HepG2 (cell line): ENCODE data around the gene BCL2L1. TPM values are rescaled to one million over a fixed set of nuclear protein-coding genes. Genes with fewer than 3 reads are reported as not detected.

Experiments used
- BATF2 ChIP-seq: sonication (generic); formaldehyde crosslinking; IDR thresholded peaks from 2 replicates; pipeline ENCODE4 v1.8.0; 2022; ENCODE audit warnings: mild to moderate bottlenecking, missing genetic modification reagents, moderate library complexity
- DBP ChIP-seq: sonication (generic); formaldehyde crosslinking; IDR thresholded peaks from 2 replicates; pipeline ENCODE4 v1.4.0; 2020; ENCODE audit warnings: missing genetic modification reagents; ENCODE audit errors: not compliant biosample characterization
- IRF9 ChIP-seq: sonication (generic); formaldehyde crosslinking; IDR thresholded peaks from 2 replicates; pipeline ENCODE4 v1.8.0; 2022; ENCODE audit warnings: missing genetic modification reagents, mild to moderate bottlenecking, borderline replicate concordance
- KAT2B ChIP-seq: fragments of 150-350 bp; IDR thresholded peaks from 2 replicates; pipeline ENCODE4 v1.6.1; 2014; ENCODE audit warnings: low read depth, low read length, borderline replicate concordance
- NFKBIZ ChIP-seq: IDR thresholded peaks from 2 replicates; pipeline ENCODE4 v1.6.1; 2018; ENCODE audit warnings: missing genetic modification reagents, missing compliant biosample characterization
- PHF5A ChIP-seq: IDR thresholded peaks from one replicate; pipeline ENCODE4 v1.6.1; 2018; ENCODE audit warnings: low read depth, missing genetic modification reagents; ENCODE audit not compliant: unreplicated experiment
- PRDM10 ChIP-seq: sonication (generic); formaldehyde crosslinking; IDR thresholded peaks from 2 replicates; pipeline ENCODE4 v1.4.0; 2020; ENCODE audit warnings: low read depth, missing genetic modification reagents
- RORA ChIP-seq: sonication (generic); formaldehyde crosslinking; IDR thresholded peaks from 2 replicates; pipeline ENCODE4 v1.5.0; 2020; ENCODE audit warnings: mild to moderate bottlenecking, missing genetic modification reagents, moderate library complexity
- SMC3 ChIP-seq: IDR thresholded peaks from 2 replicates; pipeline ENCODE4 v1.6.1; 2011; ENCODE audit warnings: low read length, improper control_type of control experiment
- SNRNP70 ChIP-seq: fragments of 200-400 bp; formaldehyde crosslinking; IDR thresholded peaks from 2 replicates; pipeline ENCODE4 v1.6.1; 2017; ENCODE audit warnings: mild to moderate bottlenecking, low read depth, low read length, moderate library complexity
- TAF1 ChIP-seq: sonication (generic); formaldehyde crosslinking; IDR thresholded peaks from 2 replicates; pipeline ENCODE4 v1.4.0; 2020; ENCODE audit warnings: missing genetic modification reagents
- ZBTB7B ChIP-seq: sonication (generic); formaldehyde crosslinking; IDR thresholded peaks from 2 replicates; pipeline ENCODE4 v1.4.0; 2020; ENCODE audit warnings: missing genetic modification reagents
- ZFP41 ChIP-seq: sonication (generic); formaldehyde crosslinking; IDR thresholded peaks from 2 replicates; pipeline ENCODE4 v1.4.0; 2020; ENCODE audit warnings: mild to moderate bottlenecking, missing genetic modification reagents, borderline replicate concordance
- ZFX ChIP-seq: sonication (generic); formaldehyde crosslinking; IDR thresholded peaks from 2 replicates; pipeline ENCODE4 v1.4.0; 2020; ENCODE audit warnings: mild to moderate bottlenecking, low read depth, missing genetic modification reagents, moderate library complexity
- ZNF619 ChIP-seq: sonication (generic); formaldehyde crosslinking; IDR thresholded peaks from 2 replicates; pipeline ENCODE4 v1.4.0; 2020; ENCODE audit warnings: mild to moderate bottlenecking, missing genetic modification reagents
- ZNF670 ChIP-seq: sonication (generic); formaldehyde crosslinking; IDR thresholded peaks from 2 replicates; pipeline ENCODE4 v1.8.0; 2022; ENCODE audit warnings: mild to moderate bottlenecking, missing genetic modification reagents, borderline replicate concordance
- ZSCAN31 ChIP-seq: sonication (generic); formaldehyde crosslinking; IDR thresholded peaks from 2 replicates; pipeline ENCODE4 v1.5.0; 2020; ENCODE audit warnings: low read depth, mild to moderate bottlenecking, missing genetic modification reagents
- polyA plus RNA-seq, 8 experiments: library from polyadenylated mRNA; depleted of rRNA in 3 of 8; stranded (reverse) in 7 of 8; unstranded in 1 of 8; fragments of >200 nt; fragmentation: Illumina TruSeq in 4 of 8; extraction: Trizol in 4 of 8; gene quantifications; 2 replicates each; pipeline versions ENCODE4 v1.2.1 to v1.2.3, GENCODE V29; 2011 to 2016; ENCODE audit warnings: low read depth in 4 of 8, missing spikeins in 1 of 8, mixed read lengths in 1 of 8; ENCODE audit not compliant: insufficient read depth in 1 of 8
- total RNA-seq, 5 experiments: library from RNA; depleted of rRNA; stranded (reverse); fragments of >200 nt; fragmentation: Illumina TruSeq; extraction: Trizol; gene quantifications; 2 replicates each; pipeline ENCODE4 v1.2.3, GENCODE V29; 2016; ENCODE audit warnings: low read depth in 1 of 5
- TF ChIP-seq, protein P1 (sequence below): sonication (generic); formaldehyde crosslinking; IDR thresholded peaks from 2 replicates; pipeline ENCODE4 v1.8.0; 2022; ENCODE audit warnings: mild to moderate bottlenecking, missing genetic modification reagents, borderline replicate concordance
- TF ChIP-seq, protein P2 (sequence below): IDR thresholded peaks from 2 replicates; pipeline ENCODE4 v1.6.1; 2016; ENCODE audit warnings: low read depth, control low read depth

The BCL2L1 gene
- total and polyA plus RNA-seq, 2 of the 13 experiments (the other 11 are each of a cell fraction or from before 2014, with no cell fraction given) = 164 to 258 TPM

DNA sequence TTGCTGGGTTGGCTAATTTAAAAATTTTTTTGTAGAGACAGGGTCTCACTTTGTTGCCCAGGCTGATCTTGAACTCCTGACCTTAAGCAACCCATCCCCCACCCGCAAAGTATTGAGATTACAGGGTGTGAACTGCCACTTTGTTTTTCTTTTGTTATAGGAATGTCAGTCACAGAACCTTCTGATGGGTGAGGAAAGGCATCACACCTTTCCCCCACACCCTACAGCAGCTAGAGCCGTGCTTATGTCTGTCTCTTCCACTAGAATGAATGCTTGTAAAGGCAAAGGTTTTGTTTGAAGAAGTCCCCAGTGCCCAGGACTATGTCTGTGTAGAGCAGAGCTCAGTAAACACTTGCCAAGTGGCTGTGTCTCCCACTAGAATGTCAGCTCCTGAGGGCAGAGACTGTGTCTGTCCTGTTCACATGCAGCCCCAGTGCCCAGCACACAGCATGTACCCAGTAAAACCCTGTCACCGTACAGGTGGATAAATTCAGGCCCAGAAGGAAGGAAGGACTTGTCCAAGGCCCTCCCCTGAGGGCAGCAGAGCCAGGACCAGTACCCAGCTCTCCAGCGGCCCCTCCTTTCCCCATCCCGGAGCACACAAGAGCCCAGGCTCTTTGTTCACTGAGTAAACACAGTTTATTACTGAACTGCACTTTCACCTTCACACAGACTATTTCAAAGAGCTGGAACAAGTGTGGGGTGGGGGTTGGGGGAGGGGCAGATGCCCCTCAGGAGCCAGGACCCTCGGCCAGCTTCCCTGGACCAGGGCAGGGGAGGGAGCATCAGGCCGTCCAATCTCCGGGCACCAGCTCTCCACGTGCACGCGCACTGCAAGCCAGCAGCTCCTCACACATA, 58.6 kb downstream of the BCL2L1 start (continued):
- TF ChIP-seq ZBTB7B (peak; percentile 99), PRDM10 (CRISPR knock-in tag) (no peak), SMC3 (peak; percentile 21; the same call in 1 of the 2 replicates), BATF2 (CRISPR knock-in tag) (no peak), ZNF619 (no peak), ZNF670 (peak; percentile 29; the same call in 1 of the 2 replicates), TAF1 (peak; percentile 39; the same call in 1 of the 2 replicates), ZSCAN31 (CRISPR knock-in tag) (peak; percentile 38), SNRNP70 (no peak), PHF5A (CRISPR knock-in tag) (no peak), NFKBIZ (CRISPR knock-in tag) (no peak; the same call in none of the 2 replicates), ZFP41 (no peak), ZFX (CRISPR knock-in tag) (peak; percentile 77), IRF9 (CRISPR knock-in tag) (peak; percentile 68; the same call in 1 of the 2 replicates), DBP (CRISPR knock-in tag) (no peak), RORA (CRISPR knock-in tag) (no peak), KAT2B (no peak)
- TF ChIP-seq, protein P1, sequence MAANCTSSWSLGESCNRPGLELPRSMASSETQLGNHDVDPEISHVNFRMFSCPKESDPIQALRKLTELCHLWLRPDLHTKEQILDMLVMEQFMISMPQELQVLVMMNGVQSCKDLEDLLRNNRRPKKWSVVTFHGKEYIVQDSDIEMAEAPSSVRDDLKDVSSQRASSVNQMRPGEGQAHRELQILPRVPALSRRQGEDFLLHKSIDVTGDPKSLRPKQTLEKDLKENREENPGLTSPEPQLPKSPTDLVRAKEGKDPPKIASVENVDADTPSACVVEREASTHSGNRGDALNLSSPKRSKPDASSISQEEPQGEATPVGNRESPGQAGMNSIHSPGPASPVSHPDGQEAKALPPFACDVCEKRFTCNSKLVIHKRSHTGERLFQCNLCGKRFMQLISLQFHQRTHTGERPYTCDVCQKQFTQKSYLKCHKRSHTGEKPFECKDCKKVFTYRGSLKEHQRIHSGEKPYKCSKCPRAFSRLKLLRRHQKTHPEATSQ = peak; percentile 89; the same call in 1 of the 2 replicates
- TF ChIP-seq, protein P2, sequence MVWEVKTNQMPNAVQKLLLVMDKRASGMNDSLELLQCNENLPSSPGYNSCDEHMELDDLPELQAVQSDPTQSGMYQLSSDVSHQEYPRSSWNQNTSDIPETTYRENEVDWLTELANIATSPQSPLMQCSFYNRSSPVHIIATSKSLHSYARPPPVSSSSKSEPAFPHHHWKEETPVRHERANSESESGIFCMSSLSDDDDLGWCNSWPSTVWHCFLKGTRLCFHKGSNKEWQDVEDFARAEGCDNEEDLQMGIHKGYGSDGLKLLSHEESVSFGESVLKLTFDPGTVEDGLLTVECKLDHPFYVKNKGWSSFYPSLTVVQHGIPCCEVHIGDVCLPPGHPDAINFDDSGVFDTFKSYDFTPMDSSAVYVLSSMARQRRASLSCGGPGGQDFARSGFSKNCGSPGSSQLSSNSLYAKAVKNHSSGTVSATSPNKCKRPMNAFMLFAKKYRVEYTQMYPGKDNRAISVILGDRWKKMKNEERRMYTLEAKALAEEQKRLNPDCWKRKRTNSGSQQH = no peak
